ENCODE results near the gene AKT1S1.

AKT1S1 gene

GRCh38 chr19:49904136-49904535, 27.0 kb upstream of the AKT1S1 start:
- H3K9ac ChIP-seq (ENCODE audit: low read depth, low read length) = no peak overlapping the region
- no peaks in the 10 kb centered on the region for H3K4me1 ChIP-seq (ENCODE audit: insufficient read depth, low read length)
- H3K27me3 ChIP-seq (ENCODE audit: insufficient read depth, low read length) = no peaks in the 10 kb centered on the region
- no peaks in the 10 kb centered on the region for H3K9me3 ChIP-seq (ENCODE audit: insufficient read depth, low read depth, low read length)
- H3K27ac ChIP-seq (ENCODE audit: low read depth, low read length) = no peak overlapping the region
- 93% methylated on average over 6 of the region's 6 CpGs for WGBS
- H3K36me3 ChIP-seq (ENCODE audit: insufficient read depth, low read length) = peaks cover 22% of the 10 kb centered on the region
- H3K4me3 ChIP-seq (ENCODE audit: low read length) = no peak overlapping the region

DNA sequence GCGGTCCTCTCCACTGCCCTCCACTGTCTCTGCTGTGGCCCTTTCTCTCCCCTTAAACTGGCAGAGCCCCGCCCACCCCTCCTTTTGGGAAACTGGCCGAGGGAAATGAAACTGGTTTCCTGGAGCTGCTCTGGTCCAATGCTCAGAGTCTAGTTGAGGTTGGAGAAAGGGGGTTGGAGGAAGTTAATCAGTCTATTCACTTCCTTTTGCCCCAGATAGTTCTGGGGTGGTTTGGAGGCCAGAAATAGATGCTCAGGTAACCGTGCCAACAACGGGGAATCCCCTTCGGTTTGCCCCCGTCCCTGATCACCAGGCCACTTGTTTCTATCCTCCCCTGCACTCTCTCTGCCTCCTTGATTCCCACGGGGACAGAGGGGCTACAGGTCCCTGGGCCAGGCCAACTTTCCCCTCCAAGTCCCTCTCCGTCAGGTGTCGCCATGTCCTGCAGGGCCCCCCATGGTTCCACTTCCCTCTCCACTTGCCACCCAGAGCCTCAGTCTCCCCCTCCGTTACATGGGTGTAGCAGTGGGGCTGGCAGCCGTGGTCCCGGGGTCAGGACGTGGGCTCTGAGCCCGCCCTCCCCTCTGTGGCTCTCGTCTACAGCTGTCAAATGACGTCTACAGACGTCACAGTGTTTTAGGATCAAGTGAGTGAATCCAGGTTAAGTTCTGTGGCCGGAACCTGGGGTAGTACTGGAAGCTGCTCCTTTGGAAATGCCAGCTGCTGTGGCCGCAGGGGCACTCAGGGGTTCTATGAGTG, 19.9 kb upstream of the AKT1S1 start, which contains the start of gene IL4I1:
IL4I1 (minus strand) TSS at position 25 of the 759 bp plus-strand sequence. CDS start 727 bp downstream, outside the sequence.
- Histone ChIP-seq H3K4me1 (ENCODE audit: insufficient read depth, low read length) (no peaks in the 10 kb centered on the region), H3K9me3 (ENCODE audit: insufficient read depth, low read depth, low read length) (no peaks in the 10 kb centered on the region), H3K27me3 (ENCODE audit: insufficient read depth, low read length) (no peaks in the 10 kb centered on the region; the same call in none of the 2 replicates), H3K27ac (ENCODE audit: low read depth, low read length) (no peak within 1 kb of the TSS), H3K4me3 (ENCODE audit: low read length) (no peak within 1 kb of the TSS), H3K36me3 (ENCODE audit: insufficient read depth, low read length) (no peaks in the 10 kb centered on the region), H3K9ac (ENCODE audit: low read depth, low read length) (no peak within 1 kb of the TSS)
- 57% methylated on average over 20 of the region's 20 CpGs for WGBS

DNA sequence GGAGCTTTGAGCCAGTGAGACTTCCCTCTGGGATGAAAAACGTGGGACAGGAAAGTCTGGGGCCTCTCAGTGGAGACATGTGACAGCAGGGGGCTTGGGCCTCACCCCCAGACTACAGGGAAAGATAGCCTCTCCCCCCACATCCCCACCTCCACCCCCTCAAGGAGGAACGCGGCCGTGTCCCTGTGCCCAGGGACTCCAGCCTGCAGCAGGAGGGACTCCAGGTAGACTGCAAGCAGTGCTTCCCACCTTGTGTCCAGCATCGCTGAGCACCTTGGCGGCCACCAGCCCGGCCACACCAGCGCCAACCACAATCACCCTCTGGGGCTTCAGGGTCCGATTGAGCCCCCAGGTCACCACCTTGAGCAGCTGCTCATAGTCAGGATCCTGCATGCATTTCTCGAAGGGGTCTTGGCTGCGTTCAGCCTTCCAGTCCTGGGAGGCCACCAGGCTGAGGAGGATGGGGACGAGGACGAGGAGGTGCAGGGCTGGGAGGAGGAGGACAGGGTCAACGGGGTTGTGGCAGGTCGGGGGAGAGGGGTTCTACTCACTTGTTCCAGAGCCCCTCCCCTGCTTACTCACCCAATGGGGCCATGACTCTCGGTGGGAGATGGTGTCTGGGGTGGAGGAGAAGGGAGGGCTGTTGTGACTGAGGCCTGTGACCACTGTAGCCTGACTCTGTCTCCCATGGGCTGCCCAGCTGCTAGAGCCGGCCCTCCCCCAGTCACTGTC, 18.6 kb upstream of the AKT1S1 start:
- 81% methylated on average over 17 of the region's 17 CpGs for WGBS
- Histone ChIP-seq H3K36me3 (ENCODE audit: insufficient read depth, low read length) (no peaks in the 10 kb centered on the region), H3K27me3 (ENCODE audit: insufficient read depth, low read length) (peaks cover 2% of the 10 kb centered on the region), H3K9me3 (ENCODE audit: insufficient read depth, low read depth, low read length) (no peaks in the 10 kb centered on the region), H3K9ac (ENCODE audit: low read depth, low read length) (no peak overlapping the region), H3K4me1 (ENCODE audit: insufficient read depth, low read length) (peaks cover 7% of the 10 kb centered on the region; the same call in 1 of the 2 replicates), H3K27ac (ENCODE audit: low read depth, low read length) (no peak overlapping the region), H3K4me3 (ENCODE audit: low read length) (no peak overlapping the region)

DNA sequence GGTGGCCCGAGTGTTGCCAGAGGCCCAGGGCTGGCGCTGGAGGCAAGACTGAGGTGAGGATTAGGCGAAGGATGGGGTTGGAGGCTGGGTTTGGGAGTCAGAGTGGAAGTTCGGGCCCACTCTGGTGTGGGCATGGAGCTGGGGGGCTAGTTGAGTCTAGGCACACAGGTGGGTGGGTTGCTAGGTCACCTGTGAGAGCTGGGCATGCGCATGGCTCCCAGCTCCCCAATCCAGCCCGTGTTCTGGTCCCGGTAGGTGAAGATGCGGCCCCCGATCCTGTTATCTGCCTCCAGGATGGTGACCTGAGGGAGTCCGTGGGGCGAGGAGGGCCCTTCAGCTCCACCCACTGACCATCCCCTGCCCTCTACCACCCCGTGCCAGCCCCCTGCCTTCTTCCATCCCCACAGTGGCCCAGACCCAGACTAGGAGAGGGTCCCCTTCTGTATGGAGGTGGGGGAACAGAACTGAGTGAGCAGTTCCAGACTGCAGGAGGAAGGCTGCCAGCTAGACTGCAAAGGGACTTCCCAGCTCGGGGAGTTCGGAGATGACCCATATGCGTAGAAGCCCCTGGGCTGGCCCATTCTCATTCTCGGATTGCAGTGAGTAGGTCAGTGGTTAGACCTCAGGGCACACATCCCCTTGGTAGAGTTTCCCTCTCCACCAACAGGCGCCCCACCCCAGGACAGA, 17.9 kb upstream of the AKT1S1 start:
- H3K27me3 ChIP-seq (ENCODE audit: insufficient read depth, low read length) = peaks cover 2% of the 10 kb centered on the region
- H3K9me3 ChIP-seq (ENCODE audit: insufficient read depth, low read depth, low read length) = no peaks in the 10 kb centered on the region
- H3K4me1 ChIP-seq (ENCODE audit: insufficient read depth, low read length) = peaks cover 7% of the 10 kb centered on the region; the same call in 1 of the 2 replicates
- H3K27ac ChIP-seq (ENCODE audit: low read depth, low read length) = no peak overlapping the region
- no peak overlapping the region for H3K9ac ChIP-seq (ENCODE audit: low read depth, low read length)
- no peak overlapping the region for H3K4me3 ChIP-seq (ENCODE audit: low read length)
- H3K36me3 ChIP-seq (ENCODE audit: insufficient read depth, low read length) = no peaks in the 10 kb centered on the region
- 92% methylated on average over 17 of the region's 17 CpGs for WGBS

DNA sequence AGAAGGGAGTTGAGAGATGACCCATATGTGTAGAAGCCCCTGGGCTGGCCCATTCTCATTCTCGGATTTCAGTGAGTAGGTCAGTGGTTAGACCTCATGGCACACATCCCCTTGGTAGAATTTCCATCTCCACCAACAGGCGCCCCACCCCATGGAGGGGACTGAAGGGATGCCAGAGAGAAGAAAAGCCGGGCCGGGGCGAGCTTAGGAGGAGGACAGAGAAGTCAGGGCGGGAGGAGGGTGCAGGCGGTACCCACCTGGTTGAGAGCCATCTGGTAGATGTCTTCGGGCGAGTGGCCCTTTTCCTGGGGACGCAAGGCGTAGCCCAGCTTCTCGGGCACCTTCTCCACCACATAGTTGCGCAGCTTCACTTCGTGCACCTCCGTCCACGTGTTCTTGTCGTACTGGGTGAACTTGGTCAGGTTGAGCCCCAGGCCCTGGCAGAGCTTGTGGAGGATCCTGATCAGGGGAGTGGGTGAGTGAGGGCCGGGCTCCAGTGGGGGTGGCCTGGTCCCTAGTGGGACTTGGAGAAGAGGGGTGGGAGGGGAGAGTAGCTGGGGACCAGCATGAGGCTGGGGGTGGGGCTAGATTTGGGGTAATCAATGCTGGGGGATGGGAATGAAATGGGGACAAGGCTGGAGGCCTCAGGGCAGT, 17.0 kb upstream of the AKT1S1 start:
- Histone ChIP-seq H3K4me1 (ENCODE audit: insufficient read depth, low read length) (peaks cover 7% of the 10 kb centered on the region; the same call in 1 of the 2 replicates), H3K27me3 (ENCODE audit: insufficient read depth, low read length) (peaks cover 9% of the 10 kb centered on the region), H3K4me3 (ENCODE audit: low read length) (no peak overlapping the region), H3K9me3 (ENCODE audit: insufficient read depth, low read depth, low read length) (no peaks in the 10 kb centered on the region), H3K36me3 (ENCODE audit: insufficient read depth, low read length) (no peaks in the 10 kb centered on the region), H3K27ac (ENCODE audit: low read depth, low read length) (no peak overlapping the region), H3K9ac (ENCODE audit: low read depth, low read length) (no peak overlapping the region)
- 95% methylated on average over 18 of the region's 18 CpGs for WGBS

- Histone ChIP-seq H3K9me3 (ENCODE audit: insufficient read depth, low read depth, low read length) (no peaks in the 10 kb centered on the region), H3K27ac (ENCODE audit: low read depth, low read length) (no peak overlapping the region)
Observed at GRCh38 chr19:49892716-49893115, 15.6 kb upstream of the AKT1S1 start.

DNA sequence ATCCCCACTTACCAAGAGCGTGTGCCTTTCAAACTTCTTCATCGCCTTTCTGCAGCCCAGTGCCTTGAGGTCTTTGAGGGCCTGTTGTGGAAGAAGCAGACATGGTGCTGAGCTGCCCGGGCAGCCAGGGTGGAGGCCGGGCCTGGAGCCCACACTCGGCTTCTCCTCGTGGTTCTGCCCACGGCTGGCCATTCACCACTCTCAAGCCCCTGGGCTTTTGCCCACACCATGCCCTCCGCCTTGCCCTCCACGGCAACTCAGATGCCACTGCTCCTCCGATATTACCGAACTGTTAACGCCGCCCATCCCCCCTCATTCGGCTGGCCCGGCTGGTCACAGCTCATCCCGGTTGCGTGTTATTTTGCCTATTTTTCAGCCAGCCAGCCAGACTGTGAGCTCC, 14.2 kb upstream of the AKT1S1 start:
- Histone ChIP-seq H3K27me3 (ENCODE audit: insufficient read depth, low read length) (peaks cover 11% of the 10 kb centered on the region), H3K9ac (ENCODE audit: low read depth, low read length) (no peak overlapping the region), H3K9me3 (ENCODE audit: insufficient read depth, low read depth, low read length) (no peaks in the 10 kb centered on the region), H3K36me3 (ENCODE audit: insufficient read depth, low read length) (peaks cover 2% of the 10 kb centered on the region), H3K4me1 (ENCODE audit: insufficient read depth, low read length) (peaks cover 7% of the 10 kb centered on the region; the same call in 1 of the 2 replicates), H3K27ac (ENCODE audit: low read depth, low read length) (no peak overlapping the region), H3K4me3 (ENCODE audit: low read length) (peak overlapping the region; percentile 14; the same call in 1 of the 2 replicates)
- WGBS = 86% methylated on average over 17 of the region's 17 CpGs

More at GRCh38 chr19:49892716-49893115, 15.6 kb upstream of the AKT1S1 start:
- peaks cover 7% of the 10 kb centered on the region; the same call in 1 of the 2 replicates for H3K4me1 ChIP-seq (ENCODE audit: insufficient read depth, low read length)
- no peak overlapping the region for H3K9ac ChIP-seq (ENCODE audit: low read depth, low read length)
- WGBS = 100% methylated on average over 1 of the region's 1 CpG
- no peaks in the 10 kb centered on the region for H3K36me3 ChIP-seq (ENCODE audit: insufficient read depth, low read length)
- H3K4me3 ChIP-seq (ENCODE audit: low read length) = no peak overlapping the region
- H3K27me3 ChIP-seq (ENCODE audit: insufficient read depth, low read length) = peaks cover 11% of the 10 kb centered on the region

GRCh38 chr19:49890349-49891311, 13.5 kb upstream of the AKT1S1 start:
- H3K9me3 ChIP-seq (ENCODE audit: insufficient read depth, low read depth, low read length) = no peaks in the 10 kb centered on the region
- H3K27ac ChIP-seq (ENCODE audit: low read depth, low read length) = peak overlapping the region; percentile 70; the same call in 1 of the 2 replicates
- peaks cover 6% of the 10 kb centered on the region for H3K36me3 ChIP-seq (ENCODE audit: insufficient read depth, low read length)
- peaks cover 7% of the 10 kb centered on the region; the same call in 1 of the 2 replicates for H3K4me1 ChIP-seq (ENCODE audit: insufficient read depth, low read length)
- WGBS = 16% methylated on average over 68 of the region's 69 CpGs
- H3K4me3 ChIP-seq (ENCODE audit: low read length) = peak overlapping the region; percentile 51
- peaks cover 11% of the 10 kb centered on the region for H3K27me3 ChIP-seq (ENCODE audit: insufficient read depth, low read length)
- H3K9ac ChIP-seq (ENCODE audit: low read depth, low read length) = peak overlapping the region; percentile 40; the same call in 1 of the 2 replicates

DNA sequence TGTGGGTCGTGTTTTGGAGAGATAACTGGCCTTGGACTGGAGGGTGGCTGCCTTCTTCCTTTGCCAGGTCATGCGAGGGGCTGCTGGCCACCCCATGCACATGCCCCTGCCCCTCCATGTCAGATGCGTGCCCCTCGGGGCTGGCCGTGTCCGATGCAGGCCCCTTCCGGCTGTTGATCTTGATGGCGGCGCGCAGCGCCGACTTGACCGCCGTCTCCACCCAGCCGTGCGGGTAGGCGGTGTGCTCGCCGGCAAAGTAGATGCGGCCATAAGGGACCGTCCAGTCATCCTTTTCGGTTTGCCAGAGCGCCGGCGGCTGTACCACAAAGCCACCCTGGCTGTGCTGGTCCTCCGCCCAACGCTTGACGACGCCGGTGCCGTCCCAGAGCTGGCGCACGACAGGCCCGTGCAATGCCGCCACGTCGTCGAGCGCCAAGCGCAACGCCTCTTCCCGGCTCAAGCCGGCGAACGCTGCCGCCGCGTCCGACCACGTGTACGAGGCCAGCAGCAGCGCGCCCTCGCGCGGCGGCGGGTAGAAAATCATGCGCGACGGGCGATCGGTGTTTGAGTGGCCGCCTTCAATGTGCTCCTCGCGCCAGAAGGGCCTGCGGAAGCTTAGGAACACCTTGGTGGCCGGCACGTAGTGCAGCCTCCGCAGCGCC, 12.7 kb upstream of the AKT1S1 start:
- H3K27ac ChIP-seq (ENCODE audit: low read depth, low read length) = peak overlapping the region; percentile 70; the same call in 1 of the 2 replicates
- peaks cover 12% of the 10 kb centered on the region for H3K36me3 ChIP-seq (ENCODE audit: insufficient read depth, low read length)
- H3K27me3 ChIP-seq (ENCODE audit: insufficient read depth, low read length) = peaks cover 11% of the 10 kb centered on the region
- no peaks in the 10 kb centered on the region for H3K9me3 ChIP-seq (ENCODE audit: insufficient read depth, low read depth, low read length)
- H3K9ac ChIP-seq (ENCODE audit: low read depth, low read length) = peak overlapping the region; percentile 40; the same call in 1 of the 2 replicates
- H3K4me3 ChIP-seq (ENCODE audit: low read length) = peak overlapping the region; percentile 51
- 48% methylated on average over 71 of the region's 71 CpGs for WGBS
- H3K4me1 ChIP-seq (ENCODE audit: insufficient read depth, low read length) = peaks cover 7% of the 10 kb centered on the region; the same call in 1 of the 2 replicates

Data from HUES64 (cell line).